WERI-Rb-1 (cell line): Measurements from ENCODE around the gene HOMER1.

ENCODE experiments used
- DNase-seq: peaks from one replicate; pipeline ENCODE4 v3.0.0-alpha.2; 2020
- H3K27ac ChIP-seq: fragments of 250-450 bp; sonication (Bioruptor Pico); 2 replicates; pipeline ENCODE4 v1.5.1; 2020; ENCODE audit warnings: mild to moderate bottlenecking, moderate library complexity
- H3K27me3 ChIP-seq: fragments of 250-450 bp; sonication (Bioruptor Pico); 2 replicates; pipeline ENCODE4 v1.5.1; 2021; ENCODE audit warnings: mild to moderate bottlenecking, low read depth, moderate library complexity; ENCODE audit not compliant: insufficient read depth, severe bottlenecking
- H3K36me3 ChIP-seq: fragments of 250-450 bp; sonication (Bioruptor Pico); 2 replicates; pipeline ENCODE4 v1.5.1; 2020; ENCODE audit warnings: mild to moderate bottlenecking, moderate library complexity
- H3K4me3 ChIP-seq: 2 replicates; pipeline ENCODE4 v1.5.1; 2011; ENCODE audit warnings: low read depth, mild to moderate bottlenecking, control low read depth, low read length
- H3K9me3 ChIP-seq: fragments of 250-450 bp; sonication (Bioruptor Pico); 2 replicates; pipeline ENCODE4 v1.5.1; 2021; ENCODE audit warnings: mild to moderate bottlenecking, moderate library complexity; ENCODE audit not compliant: severe bottlenecking
- CTCF ChIP-seq: IDR thresholded peaks from 2 replicates; pipeline ENCODE4 v1.5.1; 2011; ENCODE audit warnings: low read depth, mild to moderate bottlenecking, control low read depth, inconsistent platforms, low read length

Gene HOMER1

GRCh38 chr5:79503794-79504495, 10.0 kb downstream of the HOMER1 start:
- Histone ChIP-seq H3K27me3 (no peaks in the 10 kb centered on the region), H3K4me3 (no peak overlapping the region), H3K27ac (no peak overlapping the region), H3K9me3 (no peaks in the 10 kb centered on the region), H3K36me3 (no peaks in the 10 kb centered on the region)
- no peak for TF ChIP-seq CTCF
- no peak for DNase-seq

GRCh38 chr5:79499640-79500273, 14.2 kb downstream of the HOMER1 start:
- no peaks in the 10 kb centered on the region for H3K36me3 ChIP-seq
- no peak overlapping the region for H3K27ac ChIP-seq
- H3K27me3 ChIP-seq = no peaks in the 10 kb centered on the region
- no peak for DNase-seq
- TF ChIP-seq CTCF = no peak
- no peak overlapping the region for H3K4me3 ChIP-seq
- no peaks in the 10 kb centered on the region for H3K9me3 ChIP-seq

GRCh38 chr5:79495311-79495710, 18.6 kb downstream of the HOMER1 start:
- H3K27me3 ChIP-seq = no peaks in the 10 kb centered on the region
- H3K27ac ChIP-seq = no peak overlapping the region
- DNase-seq = no peak
- no peak overlapping the region for H3K4me3 ChIP-seq
- no peaks in the 10 kb centered on the region for H3K9me3 ChIP-seq
- no peaks in the 10 kb centered on the region for H3K36me3 ChIP-seq
- no peak for TF ChIP-seq CTCF

GRCh38 chr5:79493596-79494345, 20.2 kb downstream of the HOMER1 start:
- H3K27me3 ChIP-seq = no peaks in the 10 kb centered on the region
- no peak overlapping the region for H3K27ac ChIP-seq
- H3K36me3 ChIP-seq = no peaks in the 10 kb centered on the region
- no peak for DNase-seq
- no peak overlapping the region for H3K4me3 ChIP-seq
- no peak for TF ChIP-seq CTCF
- no peaks in the 10 kb centered on the region for H3K9me3 ChIP-seq

- DNase-seq = no peak
- Histone ChIP-seq H3K9me3 (no peaks in the 10 kb centered on the region), H3K27ac (no peak overlapping the region), H3K4me3 (no peak overlapping the region), H3K27me3 (no peaks in the 10 kb centered on the region), H3K36me3 (no peaks in the 10 kb centered on the region)
- TF ChIP-seq CTCF = no peak
Observed at GRCh38 chr5:79491690-79492317, 22.1 kb downstream of the HOMER1 start.
